Activated T-cell treated with anti-CD3 and anti-CD28 coated beads, Interleukin-2, amount 50 U/mL, for 1 hour (primary cell): ENCODE results near the gene SLC44A4.

Experiments used
- DNase-seq: peaks from one replicate; pipeline ENCODE4 v3.0.0-alpha.2; 2020

SLC44A4 gene

GRCh38 chr6:31900917-31901414 lies 22.2 kb upstream of the SLC44A4 start:
- DNase-seq, result no peak

GRCh38 chr6:31899882-31900722 lies 21.3 kb upstream of the SLC44A4 start:
- DNase-seq, result no peak

GRCh38 chr6:31899215-31899614 lies 20.4 kb upstream of the SLC44A4 start:
- no peak for DNase-seq

- no peak for DNase-seq
Measured at GRCh38 chr6:31898383-31899011, 19.7 kb upstream of the SLC44A4 start.

DNA sequence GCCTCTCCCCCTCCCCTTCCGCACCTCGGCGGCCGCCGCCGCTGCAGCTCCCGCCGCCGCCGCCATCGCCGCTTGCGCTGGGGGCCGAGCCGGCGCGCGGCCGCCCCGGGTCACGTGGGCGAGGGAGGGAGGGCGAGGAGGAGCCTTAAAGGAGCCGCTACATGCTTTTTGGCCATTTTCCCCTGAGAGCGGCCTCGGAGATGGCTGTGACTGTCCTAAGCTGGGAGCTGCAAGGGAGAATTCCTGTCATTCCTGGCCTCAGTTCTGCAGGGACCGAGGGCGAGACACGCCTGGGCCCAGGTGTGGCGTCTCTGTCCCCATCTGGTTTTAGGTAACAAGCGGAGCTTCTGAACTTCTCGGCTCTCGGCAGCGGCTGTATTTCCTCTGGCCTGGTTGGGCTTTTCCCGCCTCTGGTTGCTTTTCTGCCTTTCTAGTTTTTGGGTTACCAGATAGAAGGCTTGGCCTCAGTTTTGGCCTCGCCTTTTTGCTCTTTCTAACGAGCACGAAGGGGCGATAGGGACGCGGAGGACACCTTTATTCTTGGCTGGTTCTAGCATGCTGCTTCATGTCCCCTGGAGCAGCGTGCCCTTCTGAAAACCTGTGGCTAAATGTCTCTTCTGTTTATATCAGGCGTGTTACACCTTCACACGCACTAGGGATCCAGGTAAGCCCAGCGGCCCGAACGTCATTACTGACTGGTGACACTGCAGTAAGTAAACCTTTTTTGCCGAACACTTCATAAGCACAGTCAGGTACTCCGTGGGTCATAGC lies 19.0 kb upstream of the SLC44A4 start, which contains the start of gene EHMT2:
EHMT2 (minus strand) TSS at position 87 of the 771 bp plus-strand sequence; CDS start at position 66, 21 bp downstream.
- peak; percentile 83 for DNase-seq

- peak; percentile 39 for DNase-seq
Measured at GRCh38 chr6:31896856-31897611, 18.2 kb upstream of the SLC44A4 start.

- no peak for DNase-seq
Measured at GRCh38 chr6:31896493-31896855, 17.7 kb upstream of the SLC44A4 start.

GRCh38 chr6:31892821-31893220 lies 14.0 kb upstream of the SLC44A4 start:
- no peak for DNase-seq

GRCh38 chr6:31889331-31889972 lies 10.7 kb upstream of the SLC44A4 start:
- no peak for DNase-seq

DNA sequence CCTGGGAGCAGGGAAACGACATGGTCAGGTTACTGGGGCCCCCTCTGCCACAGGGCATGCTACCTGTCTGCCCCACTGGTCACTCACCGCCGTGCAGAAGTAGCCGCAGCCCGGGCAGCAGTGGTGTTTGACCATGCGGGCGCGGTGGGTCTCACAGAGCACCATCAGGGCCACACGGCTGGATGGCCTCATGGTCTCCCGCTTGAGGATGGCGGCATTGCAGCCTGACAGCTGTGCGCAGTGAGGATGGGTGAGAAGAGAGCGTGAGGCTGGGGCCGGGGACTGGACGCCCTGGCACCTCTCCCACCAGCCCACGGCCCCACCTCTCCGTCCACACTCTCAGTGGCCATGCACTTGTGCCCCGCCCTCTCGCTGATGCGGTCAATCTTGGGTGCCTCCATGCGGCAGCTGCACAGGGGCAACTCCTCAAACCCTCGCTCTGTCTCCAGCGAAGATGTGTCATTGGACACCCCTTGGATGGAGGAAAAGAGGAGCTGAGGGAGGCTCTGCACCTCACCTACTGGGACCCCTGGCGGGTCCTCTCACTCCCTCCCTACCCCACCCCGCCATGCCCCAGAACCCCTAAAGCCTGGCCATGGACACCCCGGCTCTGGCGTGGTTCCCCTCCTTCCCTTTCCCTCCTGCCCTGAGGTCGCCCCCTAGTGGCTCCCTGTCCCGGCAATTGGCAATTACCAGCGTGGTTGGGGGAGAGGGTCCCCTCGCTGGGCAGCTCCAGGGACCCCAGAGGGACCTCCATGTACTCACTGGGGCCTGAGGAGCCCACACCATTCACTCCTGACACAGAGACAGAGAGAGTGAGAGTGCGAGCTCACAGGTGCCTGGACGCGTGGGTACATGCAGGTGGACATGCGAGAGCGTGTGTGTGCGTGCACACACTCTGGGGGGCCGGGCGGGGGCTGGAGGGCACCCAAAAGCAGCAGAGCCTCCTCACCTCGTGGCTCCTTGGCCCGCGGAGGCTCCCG lies 9.8 kb upstream of the SLC44A4 start:
- DNase-seq, result peak; percentile 70

GRCh38 chr6:31887173-31888007 lies 8.6 kb upstream of the SLC44A4 start:
- DNase-seq, result no peak

DNA sequence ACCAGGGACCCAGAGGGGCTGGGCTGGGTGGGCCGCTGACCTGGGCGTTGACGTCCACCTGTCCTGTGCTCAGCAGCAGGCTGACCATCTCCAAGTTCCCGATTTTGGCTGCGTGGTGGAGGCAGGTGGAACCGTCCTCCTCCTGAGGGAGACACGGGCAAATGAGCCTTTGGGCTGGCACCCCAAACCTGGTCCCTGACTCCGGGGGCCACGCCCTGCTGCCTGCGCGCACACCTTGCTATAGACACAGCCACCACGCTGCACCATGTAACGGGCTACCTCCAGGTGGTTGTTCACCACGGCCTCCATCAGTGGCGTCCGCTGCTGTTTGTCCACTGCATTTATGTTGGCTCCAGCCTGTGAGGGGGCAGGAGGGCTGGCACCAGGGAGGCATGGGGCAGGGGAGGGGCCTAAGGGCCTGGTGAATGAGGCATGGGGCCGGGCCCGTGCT lies 7.8 kb upstream of the SLC44A4 start:
- DNase-seq, result no peak

DNA sequence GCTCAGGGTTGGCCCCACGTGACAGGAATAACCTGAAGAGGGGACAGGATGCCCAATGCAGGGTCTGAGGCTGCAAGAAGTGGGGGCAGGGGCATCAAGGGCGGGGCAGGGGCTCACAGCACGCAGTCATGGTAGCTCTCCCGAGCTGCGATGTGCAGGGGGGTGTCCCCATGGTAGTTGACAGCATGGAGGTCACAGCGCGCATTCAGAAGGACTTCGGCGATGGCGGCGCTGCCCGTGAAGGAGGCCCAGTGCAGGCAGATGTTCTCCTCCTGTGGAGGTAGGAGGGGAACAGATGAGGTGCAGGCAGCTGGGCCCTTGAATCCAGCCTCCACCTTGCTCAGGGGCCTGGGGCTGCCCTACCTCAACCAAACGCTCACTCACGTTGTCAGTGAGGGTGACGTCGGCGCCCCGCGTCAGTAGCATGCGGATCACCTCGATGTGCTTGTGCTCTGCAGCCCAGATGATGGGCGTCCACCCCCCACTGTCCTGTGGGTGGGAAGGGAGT lies 5.8 kb upstream of the SLC44A4 start:
- DNase-seq, result no peak

DNA sequence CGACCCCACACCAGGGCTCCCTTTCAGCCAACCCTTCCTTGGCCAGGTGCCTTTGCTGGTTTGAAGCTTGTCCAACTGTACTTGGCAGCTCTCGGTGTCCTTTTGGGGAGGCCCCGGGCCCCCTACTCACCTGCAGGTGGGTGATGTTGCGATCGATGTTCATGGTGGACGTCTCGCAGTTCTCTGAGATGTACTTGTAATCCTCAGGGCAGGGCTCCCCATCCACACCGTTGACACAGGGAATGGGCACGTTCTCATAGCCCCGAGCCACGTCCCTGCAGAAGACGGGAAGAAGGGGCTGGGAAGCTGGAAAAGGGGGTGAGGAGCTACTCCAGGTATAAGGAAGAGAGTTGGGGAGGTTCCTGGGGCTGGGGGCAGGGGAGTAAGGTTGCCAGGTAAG lies 4.9 kb upstream of the SLC44A4 start:
- no peak for DNase-seq

DNA sequence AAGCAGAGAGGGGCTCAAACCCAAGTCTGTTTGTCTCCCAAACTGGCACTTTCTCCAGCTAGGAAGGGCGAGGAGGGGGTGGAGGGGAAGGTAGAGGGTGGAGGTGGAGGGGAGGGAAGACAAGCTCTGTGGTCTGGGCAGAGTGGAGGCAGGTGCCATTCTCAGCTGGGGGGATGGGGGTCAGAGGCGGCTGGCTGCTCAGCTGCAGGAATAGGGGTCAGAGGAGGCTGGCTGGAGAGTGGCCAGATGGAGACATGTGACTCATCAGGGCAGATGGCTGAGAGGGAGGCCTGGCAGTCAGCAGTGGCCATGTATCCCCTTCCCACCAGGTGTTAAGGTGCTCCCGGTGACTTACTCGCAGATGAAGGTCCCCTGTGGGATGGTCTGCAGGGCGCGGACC lies 3.5 kb upstream of the SLC44A4 start:
- no peak for DNase-seq

DNA sequence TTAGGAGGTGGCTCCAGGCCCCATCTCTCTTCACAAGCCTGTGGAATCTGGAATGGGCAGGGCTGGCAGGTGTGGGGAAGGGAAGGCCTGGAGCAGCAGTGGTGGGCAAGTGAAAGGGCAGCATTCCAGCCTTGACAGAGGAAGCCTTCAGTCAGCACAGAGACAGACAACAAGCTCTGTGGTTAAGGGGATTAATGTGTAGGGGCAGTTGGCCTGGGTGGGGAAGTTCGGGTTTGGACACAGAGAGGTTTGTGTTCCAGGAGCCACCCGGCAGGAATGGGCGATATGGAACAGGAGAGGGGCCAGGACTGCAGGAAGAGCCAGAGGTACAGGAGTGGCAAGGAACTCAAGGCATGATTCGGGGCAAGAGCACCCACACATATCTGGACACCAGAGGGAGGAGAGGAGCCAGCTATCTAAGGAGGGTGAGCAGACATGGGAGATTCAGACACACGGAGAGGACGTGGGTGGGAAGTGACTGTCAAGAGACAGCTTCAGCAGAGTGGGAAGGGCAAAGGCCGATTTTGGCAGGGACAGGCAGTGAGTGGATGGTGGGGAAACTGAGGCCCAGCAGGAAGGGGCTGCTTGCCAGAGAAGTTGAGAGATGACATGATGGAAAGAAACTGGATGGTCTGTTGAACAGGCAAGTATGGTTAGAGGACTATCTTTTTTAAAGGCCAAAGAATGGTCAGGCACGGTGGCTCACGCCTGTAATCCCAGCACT lies 2.5 kb upstream of the SLC44A4 start:
- DNase-seq, result no peak

- DNase-seq, result no peak
Measured at GRCh38 chr6:31880616-31881015, 1.8 kb upstream of the SLC44A4 start.

- DNase-seq, result no peak
Measured at GRCh38 chr6:31879901-31880300, 1.1 kb upstream of the SLC44A4 start.

DNA sequence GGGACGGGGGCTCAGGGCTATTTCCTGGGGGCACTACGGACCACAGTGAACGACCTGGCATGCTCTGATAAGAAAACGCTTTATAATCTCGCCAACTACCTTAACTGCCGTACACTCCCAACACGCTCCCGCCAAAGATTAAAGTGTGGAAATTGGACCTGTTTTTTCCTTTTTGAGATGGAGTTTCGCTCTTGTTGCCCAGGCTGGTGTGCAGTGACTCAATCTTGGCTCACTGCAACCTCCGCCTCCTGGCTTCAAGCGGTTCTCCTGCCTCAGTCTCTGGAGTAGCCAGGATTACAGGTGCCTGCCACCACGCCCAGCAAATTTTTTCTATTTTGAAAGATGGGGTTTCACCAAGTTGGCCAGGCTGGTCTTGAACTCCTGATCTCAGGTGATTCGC lies 346 bp upstream of the SLC44A4 start:
- DNase-seq, result no peak
